Measurements from ENCODE around the gene TCL1A. TPM values are rescaled to one million over a fixed set of nuclear protein-coding genes. Genes with fewer than 3 reads are reported as not detected.

Gene TCL1A
- total RNA-seq, 4 donors from 2014 or later, result 0.99 TPM; not detected in 3

- WGBS, result 82% methylated on average over 4 of the region's 4 CpGs
- peaks cover 0 to 40% (median 0%) of the 10 kb centered on the region in 4 donors for H3K27me3 ChIP-seq
- no peak overlapping the region for H3K27ac ChIP-seq (replicated peaks in 1 of 4)
- no peak for TF ChIP-seq EP300 (IDR thresholded peaks at IDR 0.05)
- TF ChIP-seq, protein P1, sequence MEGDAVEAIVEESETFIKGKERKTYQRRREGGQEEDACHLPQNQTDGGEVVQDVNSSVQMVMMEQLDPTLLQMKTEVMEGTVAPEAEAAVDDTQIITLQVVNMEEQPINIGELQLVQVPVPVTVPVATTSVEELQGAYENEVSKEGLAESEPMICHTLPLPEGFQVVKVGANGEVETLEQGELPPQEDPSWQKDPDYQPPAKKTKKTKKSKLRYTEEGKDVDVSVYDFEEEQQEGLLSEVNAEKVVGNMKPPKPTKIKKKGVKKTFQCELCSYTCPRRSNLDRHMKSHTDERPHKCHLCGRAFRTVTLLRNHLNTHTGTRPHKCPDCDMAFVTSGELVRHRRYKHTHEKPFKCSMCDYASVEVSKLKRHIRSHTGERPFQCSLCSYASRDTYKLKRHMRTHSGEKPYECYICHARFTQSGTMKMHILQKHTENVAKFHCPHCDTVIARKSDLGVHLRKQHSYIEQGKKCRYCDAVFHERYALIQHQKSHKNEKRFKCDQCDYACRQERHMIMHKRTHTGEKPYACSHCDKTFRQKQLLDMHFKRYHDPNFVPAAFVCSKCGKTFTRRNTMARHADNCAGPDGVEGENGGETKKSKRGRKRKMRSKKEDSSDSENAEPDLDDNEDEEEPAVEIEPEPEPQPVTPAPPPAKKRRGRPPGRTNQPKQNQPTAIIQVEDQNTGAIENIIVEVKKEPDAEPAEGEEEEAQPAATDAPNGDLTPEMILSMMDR (IDR thresholded peaks at IDR 0.05), result no peak
- TF ChIP-seq POLR2A (IDR thresholded peaks at IDR 0.05; ENCODE audit: low read depth), result no peak
- TF ChIP-seq POLR2AphosphoS5 (IDR thresholded peaks at IDR 0.05), result no peak
- intact Hi-C loops (cut with DNase I), result no loop called here
- no peak overlapping the region for H3K4me3 ChIP-seq
- H3K4me1 ChIP-seq, result no peaks in the 10 kb centered on the region
- peaks cover 0 to 11% (median 0%) of the 10 kb centered on the region in 4 donors for H3K9me3 ChIP-seq
- H3K36me3 ChIP-seq, result no peaks in the 10 kb centered on the region
- DNase-seq (ENCODE audit: extremely low spot score), result no peak
Measured at GRCh38 chr14:95679148-95679815, 34.6 kb downstream of the TCL1A start.

GRCh38 chr14:95677179-95677835 lies 36.6 kb downstream of the TCL1A start:
- no peaks in the 10 kb centered on the region for H3K4me1 ChIP-seq
- TF ChIP-seq POLR2AphosphoS5 (IDR thresholded peaks at IDR 0.05) (no peak), EP300 (IDR thresholded peaks at IDR 0.05) (no peak), POLR2A (IDR thresholded peaks at IDR 0.05; ENCODE audit: low read depth) (no peak)
- TF ChIP-seq, protein P1 (IDR thresholded peaks at IDR 0.05), result no peak
- H3K36me3 ChIP-seq, result no peaks in the 10 kb centered on the region
- H3K4me3 ChIP-seq, result no peak overlapping the region
- H3K9me3 ChIP-seq, result peaks cover 0 to 11% (median 0%) of the 10 kb centered on the region in 4 donors
- DNase-seq (ENCODE audit: extremely low spot score), result no peak
- intact Hi-C loops (cut with DNase I), result no loop called here
- no peak overlapping the region for H3K27ac ChIP-seq (replicated peaks in 1 of 4)
- WGBS, result 71% methylated on average over 4 of the region's 4 CpGs
- peaks cover 0 to 52% (median 0%) of the 10 kb centered on the region in 4 donors for H3K27me3 ChIP-seq

DNA sequence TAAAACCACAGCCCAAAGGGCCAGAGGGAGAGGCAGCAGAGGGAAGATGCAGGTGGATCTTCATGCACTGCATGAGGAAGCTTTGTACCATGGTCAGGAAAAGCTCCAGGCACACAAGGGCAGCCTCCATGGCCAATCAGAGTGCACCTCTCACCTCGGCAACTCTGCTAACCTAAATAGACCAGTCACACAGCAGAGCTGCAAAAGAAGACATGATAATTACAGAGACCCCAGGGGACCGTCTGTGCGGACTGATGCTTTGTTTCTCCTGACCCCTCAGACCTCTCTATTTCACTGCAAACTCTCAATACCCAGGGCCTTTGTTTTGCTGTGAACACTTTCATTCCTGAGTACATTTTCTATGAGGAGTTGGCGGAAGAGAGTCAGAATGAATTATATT lies 38.4 kb downstream of the TCL1A start:
- Histone ChIP-seq H3K4me3 (no peak overlapping the region), H3K9me3 (peaks cover 0 to 11% (median 0%) of the 10 kb centered on the region in 4 donors), H3K36me3 (no peaks in the 10 kb centered on the region), H3K27ac (replicated peaks in 1 of 4) (no peak overlapping the region), H3K27me3 (peaks cover 0 to 61% (median 0%) of the 10 kb centered on the region in 4 donors), H3K4me1 (no peaks in the 10 kb centered on the region)
- DNase-seq (ENCODE audit: extremely low spot score), result no peak
- TF ChIP-seq POLR2AphosphoS5 (IDR thresholded peaks at IDR 0.05), result no peak
- TF ChIP-seq, protein P1 (IDR thresholded peaks at IDR 0.05), result no peak
- no peak for TF ChIP-seq EP300 (IDR thresholded peaks at IDR 0.05)
- TF ChIP-seq POLR2A (IDR thresholded peaks at IDR 0.05; ENCODE audit: low read depth), result no peak
- 55% methylated on average over 4 of the region's 4 CpGs for WGBS
- intact Hi-C loops (cut with DNase I), result no loop called here

GRCh38 chr14:95674613-95675012 lies 39.3 kb downstream of the TCL1A start:
- no peaks in the 10 kb centered on the region for H3K4me1 ChIP-seq
- intact Hi-C loops (cut with DNase I), result no loop called here
- 81% methylated on average over 4 of the region's 4 CpGs for WGBS
- H3K4me3 ChIP-seq, result no peak overlapping the region
- TF ChIP-seq POLR2AphosphoS5 (IDR thresholded peaks at IDR 0.05) (no peak), POLR2A (IDR thresholded peaks at IDR 0.05; ENCODE audit: low read depth) (no peak), EP300 (IDR thresholded peaks at IDR 0.05) (no peak)
- TF ChIP-seq, protein P1 (IDR thresholded peaks at IDR 0.05), result no peak
- no peaks in the 10 kb centered on the region for H3K36me3 ChIP-seq
- H3K9me3 ChIP-seq, result peaks cover 0 to 11% (median 0%) of the 10 kb centered on the region in 4 donors
- no peak for DNase-seq (ENCODE audit: extremely low spot score)
- peaks cover 0 to 67% (median 0%) of the 10 kb centered on the region in 4 donors for H3K27me3 ChIP-seq
- no peak overlapping the region for H3K27ac ChIP-seq (replicated peaks in 1 of 4)

All from esophagus muscularis mucosa (tissue), 4 donors.